GM23338 (cell line): ENCODE results near the gene CELA2B. TPM values are rescaled to one million over a fixed set of nuclear protein-coding genes. Genes with fewer than 3 reads are reported as not detected.

Experiments
- ATAC-seq: fragments of 200-7000 bp; cut with Tn5 transposase; 3 replicates; pipeline ENCODE4 v1.9.1; 2020
- DNase-seq: peaks from one replicate; pipeline ENCODE4 v3.0.0-alpha.2; 2015; ENCODE audit warnings: low spot score
- H2AFZ ChIP-seq: fragments of 200-600 bp; sonication (generic); 2 replicates; pipeline ENCODE4 v1.8.0; 2016; ENCODE audit warnings: antibody characterized with exemption, mild to moderate bottlenecking, moderate library complexity
- H3F3A ChIP-seq: fragments of 200-600 bp; sonication (generic); replicated peaks from 2 replicates; pipeline ENCODE4 v1.8.0; 2017; ENCODE audit warnings: antibody characterized with exemption, mixed run types, low read depth
- H3K27ac ChIP-seq: fragments of 200-600 bp; sonication (generic); 2 replicates; pipeline ENCODE4 v1.6.1; 2016; ENCODE audit warnings: low read depth
- H3K27me3 ChIP-seq: fragments of 200-600 bp; sonication (generic); 2 replicates; pipeline ENCODE4 v1.8.0; 2016; ENCODE audit warnings: mild to moderate bottlenecking, mixed run types, moderate library complexity; ENCODE audit not compliant: insufficient read depth
- H3K36me3 ChIP-seq: fragments of 200-600 bp; sonication (generic); 2 replicates; pipeline ENCODE4 v1.8.0; 2016; ENCODE audit warnings: mild to moderate bottlenecking; ENCODE audit not compliant: insufficient read depth
- H3K4me1 ChIP-seq: fragments of 200-600 bp; sonication (generic); 2 replicates; pipeline ENCODE4 v1.8.0; 2016; ENCODE audit warnings: mild to moderate bottlenecking, moderate library complexity; ENCODE audit not compliant: insufficient read depth
- H3K4me2 ChIP-seq: fragments of 200-600 bp; sonication (generic); 2 replicates; pipeline ENCODE4 v1.7.1; 2017; ENCODE audit warnings: mixed run types
- H3K4me3 ChIP-seq: fragments of 200-600 bp; sonication (generic); 2 replicates; pipeline ENCODE4 v1.6.1; 2016; ENCODE audit warnings: mixed run types
- H3K79me2 ChIP-seq: fragments of 200-600 bp; sonication (generic); replicated peaks from 2 replicates; pipeline ENCODE4 v1.8.0; 2017; ENCODE audit warnings: mild to moderate bottlenecking; ENCODE audit not compliant: insufficient read depth
- H3K9me2 ChIP-seq: fragments of 200-600 bp; sonication (generic); 2 replicates; pipeline ENCODE4 v1.8.0; 2017; ENCODE audit not compliant: insufficient read depth
- H4K20me1 ChIP-seq: fragments of 200-600 bp; sonication (generic); replicated peaks from 2 replicates; pipeline ENCODE4 v1.8.0; 2017; ENCODE audit warnings: mild to moderate bottlenecking; ENCODE audit not compliant: insufficient read depth
- H3K27ac Mint-ChIP-seq: 2 replicates; pipeline ENCODE4 v1.8.0; 2020; ENCODE audit warnings: inconsistent platforms, mild to moderate bottlenecking, moderate library complexity, mixed read lengths
- H3K27me3 Mint-ChIP-seq: 3 replicates; pipeline ENCODE4 v1.8.0; 2022; ENCODE audit warnings: low read depth, mild to moderate bottlenecking, moderate library complexity, mixed read lengths, inconsistent platforms; ENCODE audit not compliant: insufficient read depth, poor library complexity
- H3K36me3 Mint-ChIP-seq: 3 replicates; pipeline ENCODE4 v1.8.0; 2021; ENCODE audit warnings: low read depth, mild to moderate bottlenecking, inconsistent platforms, moderate library complexity, mixed read lengths
- H3K4me1 Mint-ChIP-seq: 3 replicates; pipeline ENCODE4 v1.8.0; 2020; ENCODE audit warnings: mild to moderate bottlenecking, inconsistent platforms, mixed read lengths
- H3K4me3 Mint-ChIP-seq: 3 replicates; pipeline ENCODE4 v1.8.0; 2021; ENCODE audit warnings: moderate library complexity, mild to moderate bottlenecking, inconsistent platforms, mixed read lengths
- H3K9me3 Mint-ChIP-seq: 3 replicates; pipeline ENCODE4 v1.8.0; 2020; ENCODE audit warnings: moderate library complexity, mild to moderate bottlenecking, inconsistent platforms, mixed read lengths
- CREB1 ChIP-seq: fragments of 250-450 bp; sonication (Bioruptor Pico); IDR thresholded peaks from 2 replicates; pipeline ENCODE4 v1.5.0; 2020; ENCODE audit warnings: low read depth, mild to moderate bottlenecking, moderate library complexity
- EZH2 ChIP-seq: fragments of 200-600 bp; sonication (generic); IDR thresholded peaks from one replicate; pipeline ENCODE4 v1.8.0; 2017; ENCODE audit warnings: antibody characterized with exemption, mild to moderate bottlenecking, low read depth; ENCODE audit not compliant: unreplicated experiment
- NANOG ChIP-seq: IDR thresholded peaks from 2 replicates; pipeline ENCODE4 v1.6.1; 2016; ENCODE audit warnings: antibody characterized with exemption, borderline replicate concordance
- ZNF114 ChIP-seq: fragments of 250-450 bp; sonication (Bioruptor Pico); IDR thresholded peaks from 2 replicates; pipeline ENCODE4 v1.5.0; 2020; ENCODE audit warnings: mild to moderate bottlenecking, moderate library complexity
- polyA plus RNA-seq: library from polyadenylated mRNA; unstranded; fragments of >200 nt; fragmentation: Nextera tagmentation; extraction: Ambion mirVana; gene quantifications from 2 replicates; pipeline ENCODE4 v1.2.1, GENCODE V29; 2016
- total RNA-seq: library from RNA; depleted of rRNA; stranded (reverse); fragments of >200 nt; shearing (Covaris generic); gene quantifications from 2 replicates; pipeline ENCODE4 v1.2.3, GENCODE V29; 2014
- TF ChIP-seq, protein P1 (sequence below): IDR thresholded peaks from one replicate; pipeline ENCODE4 v1.6.1; 2018; ENCODE audit warnings: antibody characterized with exemption; ENCODE audit not compliant: unreplicated experiment
- TF ChIP-seq, protein P2 (sequence below), 2 experiments: fragments of 200-600 bp in 1 of 2; sonication (generic) in 1 of 2; conservative IDR thresholded peaks; 2 replicates each; pipeline versions ENCODE4 v1.5.1 to v1.6.1; 2016 to 2017; ENCODE audit warnings: antibody characterized with exemption in 2 of 2, low read depth in 2 of 2, mild to moderate bottlenecking in 2 of 2, moderate library complexity in 1 of 2
- TF ChIP-seq, protein P3 (sequence below): IDR thresholded peaks from 2 replicates; pipeline ENCODE4 v1.6.1; 2016; ENCODE audit warnings: antibody characterized with exemption

The CELA2B gene
- total and polyA plus RNA-seq, 2 experiments from 2014 or later = not detected

DNA sequence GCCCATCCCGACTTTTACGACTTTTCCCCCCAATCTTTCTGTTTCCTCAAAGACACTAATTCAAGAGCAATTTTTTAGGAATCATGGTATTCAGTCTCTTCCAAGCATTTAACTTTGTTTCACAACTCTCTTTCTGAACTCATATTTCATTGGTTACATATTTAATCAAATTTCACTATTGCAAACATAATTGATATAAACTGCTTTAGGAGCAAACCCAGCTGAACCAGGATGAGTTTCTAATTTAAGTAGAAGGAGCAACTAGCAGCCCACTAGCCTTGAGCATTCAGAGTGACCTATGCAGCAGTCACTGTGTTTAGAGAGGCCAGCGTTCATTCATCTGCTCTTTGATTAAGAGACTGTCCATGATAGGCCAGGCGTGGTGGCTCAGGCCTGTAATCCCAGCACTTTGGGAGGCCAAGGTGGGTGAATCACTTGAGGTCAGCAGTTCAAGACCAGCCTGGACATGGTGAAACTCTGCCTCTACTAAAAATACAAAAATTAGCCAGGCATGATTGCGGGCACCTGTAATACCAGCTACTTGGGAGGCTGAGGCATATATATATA lies 1.8 kb downstream of the CELA2B start:
- Histone ChIP-seq H3K27me3 (no peaks in the 10 kb centered on the region), H3K4me3 (no peak overlapping the region), H3K36me3 (no peaks in the 10 kb centered on the region), H2AFZ (no peak overlapping the region), H3K4me2 (no peak overlapping the region), H3K4me1 (no peaks in the 10 kb centered on the region), H3K27ac (no peak overlapping the region), H3K9me2 (no peaks in the 10 kb centered on the region), H3F3A (no peaks in the 10 kb centered on the region), H4K20me1 (no peaks in the 10 kb centered on the region; the same call in 1 of the 2 replicates), H3K79me2 (no peaks in the 10 kb centered on the region)
- Mint-ChIP-seq H3K4me1 (no peaks in the 10 kb centered on the region; the same call in 2 of the 3 replicates), H3K9me3 (no peaks in the 10 kb centered on the region), H3K27me3 (peaks cover 1% of the 10 kb centered on the region), H3K4me3 (no peak overlapping the region), H3K27ac (no peak overlapping the region), H3K36me3 (no peaks in the 10 kb centered on the region)
- TF ChIP-seq, protein P1, sequence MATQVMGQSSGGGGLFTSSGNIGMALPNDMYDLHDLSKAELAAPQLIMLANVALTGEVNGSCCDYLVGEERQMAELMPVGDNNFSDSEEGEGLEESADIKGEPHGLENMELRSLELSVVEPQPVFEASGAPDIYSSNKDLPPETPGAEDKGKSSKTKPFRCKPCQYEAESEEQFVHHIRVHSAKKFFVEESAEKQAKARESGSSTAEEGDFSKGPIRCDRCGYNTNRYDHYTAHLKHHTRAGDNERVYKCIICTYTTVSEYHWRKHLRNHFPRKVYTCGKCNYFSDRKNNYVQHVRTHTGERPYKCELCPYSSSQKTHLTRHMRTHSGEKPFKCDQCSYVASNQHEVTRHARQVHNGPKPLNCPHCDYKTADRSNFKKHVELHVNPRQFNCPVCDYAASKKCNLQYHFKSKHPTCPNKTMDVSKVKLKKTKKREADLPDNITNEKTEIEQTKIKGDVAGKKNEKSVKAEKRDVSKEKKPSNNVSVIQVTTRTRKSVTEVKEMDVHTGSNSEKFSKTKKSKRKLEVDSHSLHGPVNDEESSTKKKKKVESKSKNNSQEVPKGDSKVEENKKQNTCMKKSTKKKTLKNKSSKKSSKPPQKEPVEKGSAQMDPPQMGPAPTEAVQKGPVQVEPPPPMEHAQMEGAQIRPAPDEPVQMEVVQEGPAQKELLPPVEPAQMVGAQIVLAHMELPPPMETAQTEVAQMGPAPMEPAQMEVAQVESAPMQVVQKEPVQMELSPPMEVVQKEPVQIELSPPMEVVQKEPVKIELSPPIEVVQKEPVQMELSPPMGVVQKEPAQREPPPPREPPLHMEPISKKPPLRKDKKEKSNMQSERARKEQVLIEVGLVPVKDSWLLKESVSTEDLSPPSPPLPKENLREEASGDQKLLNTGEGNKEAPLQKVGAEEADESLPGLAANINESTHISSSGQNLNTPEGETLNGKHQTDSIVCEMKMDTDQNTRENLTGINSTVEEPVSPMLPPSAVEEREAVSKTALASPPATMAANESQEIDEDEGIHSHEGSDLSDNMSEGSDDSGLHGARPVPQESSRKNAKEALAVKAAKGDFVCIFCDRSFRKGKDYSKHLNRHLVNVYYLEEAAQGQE = no peak
- TF ChIP-seq EZH2 = no peak
- ATAC-seq (no peak), DNase-seq (no peak)

DNA sequence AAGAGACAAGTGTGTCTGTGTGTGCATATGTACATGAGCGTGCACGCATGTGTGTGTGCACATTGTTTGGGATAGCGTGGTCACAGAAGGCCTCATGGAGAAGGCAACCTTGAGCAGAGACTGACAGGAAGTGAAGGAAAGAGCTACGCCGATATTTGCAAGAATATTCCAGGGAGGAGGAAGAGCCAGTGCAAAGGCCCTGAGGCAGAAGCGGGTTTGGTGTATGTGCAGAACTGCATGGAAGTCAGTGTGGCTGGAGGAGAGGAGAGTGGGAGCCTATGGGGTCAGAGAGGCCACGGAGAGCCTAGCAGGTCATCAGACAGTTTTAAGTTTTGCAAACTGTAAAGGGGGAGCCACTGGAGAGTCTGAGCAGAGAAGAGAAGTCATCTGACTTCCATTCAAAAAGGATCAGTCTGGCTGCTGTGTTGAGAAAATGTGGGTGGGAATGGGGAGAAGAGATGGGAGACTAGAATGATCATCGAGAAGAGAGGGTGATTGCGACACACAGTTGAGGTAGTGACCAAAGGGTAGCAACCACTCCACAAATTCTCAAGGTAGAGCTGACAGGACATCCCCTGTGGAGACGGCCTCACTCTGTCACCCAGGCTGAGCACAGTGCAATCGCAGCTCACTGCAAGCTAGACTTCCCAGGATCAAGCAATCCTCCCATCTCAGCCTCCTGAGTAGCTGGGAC lies 3.9 kb downstream of the CELA2B start:
- Histone ChIP-seq H3K4me3 (no peak overlapping the region), H3K9me2 (no peaks in the 10 kb centered on the region), H2AFZ (no peak overlapping the region), H3K27ac (no peak overlapping the region), H3K36me3 (no peaks in the 10 kb centered on the region), H3K4me1 (no peaks in the 10 kb centered on the region), H4K20me1 (no peaks in the 10 kb centered on the region; the same call in 1 of the 2 replicates), H3K4me2 (no peak overlapping the region), H3K27me3 (no peaks in the 10 kb centered on the region), H3F3A (no peaks in the 10 kb centered on the region), H3K79me2 (no peaks in the 10 kb centered on the region)
- H3K36me3 Mint-ChIP-seq = no peaks in the 10 kb centered on the region
- H3K27ac Mint-ChIP-seq = no peak overlapping the region
- no peak overlapping the region for H3K4me3 Mint-ChIP-seq
- ATAC-seq = no peak
- no peaks in the 10 kb centered on the region for H3K9me3 Mint-ChIP-seq
- H3K27me3 Mint-ChIP-seq = peaks cover 3% of the 10 kb centered on the region
- H3K4me1 Mint-ChIP-seq = no peaks in the 10 kb centered on the region; the same call in 2 of the 3 replicates
- no peak for DNase-seq
- TF ChIP-seq, protein P1 = no peak
- no peak for TF ChIP-seq EZH2
- TF ChIP-seq, protein P2, sequence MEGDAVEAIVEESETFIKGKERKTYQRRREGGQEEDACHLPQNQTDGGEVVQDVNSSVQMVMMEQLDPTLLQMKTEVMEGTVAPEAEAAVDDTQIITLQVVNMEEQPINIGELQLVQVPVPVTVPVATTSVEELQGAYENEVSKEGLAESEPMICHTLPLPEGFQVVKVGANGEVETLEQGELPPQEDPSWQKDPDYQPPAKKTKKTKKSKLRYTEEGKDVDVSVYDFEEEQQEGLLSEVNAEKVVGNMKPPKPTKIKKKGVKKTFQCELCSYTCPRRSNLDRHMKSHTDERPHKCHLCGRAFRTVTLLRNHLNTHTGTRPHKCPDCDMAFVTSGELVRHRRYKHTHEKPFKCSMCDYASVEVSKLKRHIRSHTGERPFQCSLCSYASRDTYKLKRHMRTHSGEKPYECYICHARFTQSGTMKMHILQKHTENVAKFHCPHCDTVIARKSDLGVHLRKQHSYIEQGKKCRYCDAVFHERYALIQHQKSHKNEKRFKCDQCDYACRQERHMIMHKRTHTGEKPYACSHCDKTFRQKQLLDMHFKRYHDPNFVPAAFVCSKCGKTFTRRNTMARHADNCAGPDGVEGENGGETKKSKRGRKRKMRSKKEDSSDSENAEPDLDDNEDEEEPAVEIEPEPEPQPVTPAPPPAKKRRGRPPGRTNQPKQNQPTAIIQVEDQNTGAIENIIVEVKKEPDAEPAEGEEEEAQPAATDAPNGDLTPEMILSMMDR (conservative IDR thresholded peaks at IDR 0.05; ENCODE audit: low read depth in 2 of 2) = no peak
- TF ChIP-seq NANOG = no peak
- no peak for TF ChIP-seq CREB1
- no peak for TF ChIP-seq ZNF114
- TF ChIP-seq, protein P3, sequence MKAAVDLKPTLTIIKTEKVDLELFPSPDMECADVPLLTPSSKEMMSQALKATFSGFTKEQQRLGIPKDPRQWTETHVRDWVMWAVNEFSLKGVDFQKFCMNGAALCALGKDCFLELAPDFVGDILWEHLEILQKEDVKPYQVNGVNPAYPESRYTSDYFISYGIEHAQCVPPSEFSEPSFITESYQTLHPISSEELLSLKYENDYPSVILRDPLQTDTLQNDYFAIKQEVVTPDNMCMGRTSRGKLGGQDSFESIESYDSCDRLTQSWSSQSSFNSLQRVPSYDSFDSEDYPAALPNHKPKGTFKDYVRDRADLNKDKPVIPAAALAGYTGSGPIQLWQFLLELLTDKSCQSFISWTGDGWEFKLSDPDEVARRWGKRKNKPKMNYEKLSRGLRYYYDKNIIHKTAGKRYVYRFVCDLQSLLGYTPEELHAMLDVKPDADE = no peak
